ENCODE results near the gene TRMT44. TPM values are rescaled to one million over a fixed set of nuclear protein-coding genes. Genes with fewer than 3 reads are reported as not detected.

Gene TRMT44
- total RNA-seq, 1 donor from 2014 or later: 9.2 TPM

- no peak for DNase-seq (ENCODE audit: missing footprints)
- intact Hi-C loops (cut with DNase I): no loop called here
- no peak for ATAC-seq
Observed at GRCh38 chr4:8422327-8422726, 18.2 kb upstream of the TRMT44 start.

DNA sequence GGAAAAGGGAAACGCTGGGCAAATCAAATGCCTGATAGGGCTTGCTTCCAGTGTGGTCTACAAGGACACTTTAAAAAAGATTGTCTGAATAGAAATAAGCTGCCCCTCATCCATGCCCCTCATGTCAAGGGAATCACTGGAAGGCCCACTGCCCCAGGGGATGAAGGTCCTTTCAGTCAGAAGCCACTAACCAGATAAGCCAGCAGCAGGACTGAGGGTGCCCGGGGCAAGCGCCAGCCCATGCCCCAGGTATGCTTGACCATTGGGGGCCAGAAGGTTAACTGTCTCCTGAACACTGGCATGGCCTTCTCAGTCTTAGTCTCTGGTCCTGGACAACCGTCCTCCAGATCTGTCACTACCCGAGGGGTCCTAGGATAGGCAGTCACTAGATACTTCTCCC, 17.8 kb upstream of the TRMT44 start:
- ATAC-seq: no peak
- DNase-seq (ENCODE audit: missing footprints): no peak
- intact Hi-C loops (cut with DNase I): no loop called here

GRCh38 chr4:8427262-8427661, 13.3 kb upstream of the TRMT44 start:
- no peak for ATAC-seq
- DNase-seq (ENCODE audit: missing footprints): no peak
- intact Hi-C loops (cut with DNase I): no loop called here

GRCh38 chr4:8427761-8428287, 12.8 kb upstream of the TRMT44 start:
- DNase-seq (ENCODE audit: missing footprints): no peak
- ATAC-seq: peak; percentile 62
- intact Hi-C loops (cut with DNase I): no loop called here

DNA sequence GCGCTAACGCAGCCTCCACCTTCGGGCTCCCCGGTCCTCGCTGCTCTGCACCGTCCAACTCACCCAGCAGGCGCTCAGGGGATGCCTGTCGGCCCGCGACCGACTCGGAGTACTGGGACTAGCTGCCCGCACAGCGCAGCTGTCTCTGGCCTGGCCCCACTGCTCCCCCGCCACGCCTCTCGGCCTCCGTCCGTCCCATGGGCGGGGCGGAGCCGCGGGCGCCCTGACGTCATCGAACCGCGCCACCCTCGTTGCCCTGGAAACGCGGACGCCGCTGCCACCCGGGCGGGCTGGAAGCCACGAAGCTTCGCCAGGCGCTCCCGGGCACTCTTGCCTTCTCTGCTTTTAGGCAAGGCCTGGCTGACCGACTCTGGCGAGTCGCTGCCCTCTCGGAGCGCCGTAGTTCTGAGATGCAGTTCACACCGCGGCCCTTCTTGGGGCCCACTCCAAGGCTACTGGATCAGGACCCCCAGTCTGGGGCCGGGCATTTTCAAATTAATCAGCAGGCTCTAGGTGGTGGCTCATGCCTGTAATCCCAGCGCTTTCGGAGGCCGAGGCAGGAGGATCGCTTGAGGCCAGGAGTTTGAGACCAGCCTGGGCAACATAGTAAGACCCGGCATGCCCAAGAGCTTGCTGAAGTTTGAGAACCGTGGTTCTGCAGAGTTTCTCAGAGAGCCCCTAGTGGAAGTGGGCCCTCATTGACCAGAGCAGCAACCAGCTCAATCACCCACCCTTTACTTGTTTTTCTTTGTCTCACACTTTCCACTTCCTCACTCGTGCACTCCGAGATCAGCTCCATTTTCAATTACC, 12.1 kb upstream of the TRMT44 start:
- peak; percentile 94 for DNase-seq (ENCODE audit: missing footprints)
- intact Hi-C loops (cut with DNase I): no loop called here
- peak; percentile 97 for ATAC-seq

DNA sequence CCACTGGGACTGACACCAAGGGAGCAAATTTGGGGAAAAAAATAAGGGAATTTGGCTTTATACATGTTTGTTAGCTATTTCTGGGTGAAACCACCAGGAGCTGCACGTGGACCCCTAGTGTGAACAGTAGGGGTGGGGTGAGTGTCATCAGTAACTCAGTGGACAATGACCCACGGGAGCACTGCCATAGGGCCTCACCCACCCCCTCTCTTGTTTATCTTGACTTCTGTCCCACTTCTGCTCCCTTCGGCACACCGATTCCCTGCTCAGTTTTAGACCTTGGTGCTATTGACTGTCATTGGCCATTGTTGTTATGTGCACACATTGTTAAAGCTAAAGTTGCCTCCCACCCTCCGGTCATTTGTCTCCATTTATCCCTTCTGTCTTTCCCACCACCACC, 9.0 kb upstream of the TRMT44 start:
- DNase-seq (ENCODE audit: missing footprints) (no peak), ATAC-seq (no peak)
- intact Hi-C loops (cut with DNase I): no loop called here

DNA sequence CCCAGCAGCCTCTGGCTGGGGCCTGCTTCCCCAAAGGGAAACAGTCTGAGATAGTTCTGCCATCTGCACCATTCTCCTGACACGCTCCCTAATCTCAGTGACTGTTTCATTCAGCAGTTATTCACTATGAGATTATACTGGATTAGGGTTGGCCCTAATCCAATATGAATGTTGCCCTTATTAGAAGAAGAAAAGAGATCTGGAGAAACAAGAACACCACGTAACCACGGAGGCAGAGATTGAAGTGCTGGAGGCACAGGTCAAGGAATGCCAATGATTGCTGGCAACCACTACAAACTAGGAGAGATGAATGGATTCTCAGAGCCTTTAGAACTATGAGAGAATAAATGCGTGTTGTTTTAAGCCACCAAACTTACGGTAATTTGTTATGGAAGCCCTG, 7.4 kb upstream of the TRMT44 start:
- intact Hi-C loops (cut with DNase I): no loop called here
- no peak for DNase-seq (ENCODE audit: missing footprints)
- no peak for ATAC-seq

DNA sequence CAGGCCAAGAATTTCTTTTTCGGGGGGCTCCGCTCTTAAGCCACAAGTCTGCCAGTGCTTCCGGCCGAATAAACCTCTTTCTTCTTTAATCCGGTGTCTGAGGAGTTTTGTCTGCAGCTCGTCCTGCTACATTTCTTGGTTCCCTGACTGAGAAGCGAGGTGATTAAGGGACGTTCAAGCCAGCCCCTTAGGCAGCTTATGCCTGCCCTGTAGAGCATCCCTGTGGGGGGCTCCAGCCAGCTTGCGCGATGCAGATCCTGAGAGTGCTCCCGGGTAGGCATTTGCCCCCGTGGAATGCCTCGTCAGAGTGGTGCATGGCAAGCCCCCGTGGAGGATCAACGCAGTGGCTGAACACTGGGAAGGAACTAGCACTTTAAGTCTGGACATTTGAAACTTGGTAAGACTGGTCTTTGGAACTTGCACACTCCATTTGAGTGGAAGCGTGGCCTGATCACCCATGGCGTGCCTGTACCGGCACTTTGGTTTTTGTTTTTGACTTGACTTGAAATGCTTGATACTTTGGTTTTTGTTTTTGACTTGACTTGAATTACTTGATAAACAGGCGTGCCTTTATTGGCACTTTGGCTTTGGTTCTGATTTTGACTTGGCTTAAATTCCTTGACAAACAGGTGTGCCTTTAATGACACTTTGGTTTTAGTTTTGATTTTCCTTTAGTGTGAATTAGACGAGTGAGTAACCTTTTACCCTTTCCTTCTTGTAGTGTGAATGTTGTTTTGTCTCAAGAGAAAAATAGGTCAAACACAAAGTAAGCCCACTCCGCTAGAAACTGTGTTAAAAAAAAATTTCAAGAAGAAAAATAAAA, 6.1 kb upstream of the TRMT44 start:
- intact Hi-C loops (cut with DNase I): no loop called here
- no peak for DNase-seq (ENCODE audit: missing footprints)

GRCh38 chr4:8435656-8436121, 4.9 kb upstream of the TRMT44 start:
- intact Hi-C loops (cut with DNase I): no loop called here
- DNase-seq (ENCODE audit: missing footprints) (no peak), ATAC-seq (no peak)

More for the DNA sequence above, 6.1 kb upstream of the TRMT44 start:
- no peak for ATAC-seq

- no peak for ATAC-seq
- DNase-seq (ENCODE audit: missing footprints): no peak
Observed at GRCh38 chr4:8437281-8437680, 3.3 kb upstream of the TRMT44 start.

GRCh38 chr4:8438743-8439142, 1.8 kb upstream of the TRMT44 start:
- ATAC-seq: no peak
- no peak for DNase-seq (ENCODE audit: missing footprints)
- intact Hi-C loops (cut with DNase I): no loop called here

More at GRCh38 chr4:8437281-8437680, 3.3 kb upstream of the TRMT44 start:
- intact Hi-C loops (cut with DNase I): no loop called here

GRCh38 chr4:8439168-8439567, 1.4 kb upstream of the TRMT44 start:
- ATAC-seq (no peak), DNase-seq (ENCODE audit: missing footprints) (no peak)
- intact Hi-C loops (cut with DNase I): no loop called here

DNA sequence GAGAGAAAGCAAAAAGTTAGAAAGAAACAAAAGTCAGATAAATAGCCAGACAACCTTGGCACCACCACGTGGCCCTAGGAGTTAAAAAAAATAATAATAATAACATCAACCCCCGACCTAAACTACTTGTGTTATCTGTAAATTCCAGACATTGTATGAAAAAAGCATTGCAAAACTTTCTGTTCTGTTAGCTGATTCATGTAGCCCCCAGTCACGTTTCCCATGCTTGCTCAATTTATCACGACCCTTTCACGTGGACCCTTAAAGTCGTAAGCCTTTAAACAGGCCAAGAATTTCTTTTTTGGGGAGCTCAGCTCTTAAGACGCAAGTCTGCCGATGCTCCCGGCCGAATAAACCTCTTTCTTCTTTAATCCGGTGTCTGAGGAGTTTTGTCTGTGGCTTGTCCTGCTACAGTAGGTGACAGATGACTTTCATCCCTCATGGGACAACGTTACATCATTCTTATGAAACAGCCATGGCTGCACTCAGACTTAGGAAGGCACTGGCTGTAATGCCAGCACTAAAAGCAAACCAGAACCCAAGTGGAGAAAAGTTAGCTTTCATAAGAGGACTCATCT, 574 bp upstream of the TRMT44 start:
- intact Hi-C loops (cut with DNase I): no loop called here

DNA sequence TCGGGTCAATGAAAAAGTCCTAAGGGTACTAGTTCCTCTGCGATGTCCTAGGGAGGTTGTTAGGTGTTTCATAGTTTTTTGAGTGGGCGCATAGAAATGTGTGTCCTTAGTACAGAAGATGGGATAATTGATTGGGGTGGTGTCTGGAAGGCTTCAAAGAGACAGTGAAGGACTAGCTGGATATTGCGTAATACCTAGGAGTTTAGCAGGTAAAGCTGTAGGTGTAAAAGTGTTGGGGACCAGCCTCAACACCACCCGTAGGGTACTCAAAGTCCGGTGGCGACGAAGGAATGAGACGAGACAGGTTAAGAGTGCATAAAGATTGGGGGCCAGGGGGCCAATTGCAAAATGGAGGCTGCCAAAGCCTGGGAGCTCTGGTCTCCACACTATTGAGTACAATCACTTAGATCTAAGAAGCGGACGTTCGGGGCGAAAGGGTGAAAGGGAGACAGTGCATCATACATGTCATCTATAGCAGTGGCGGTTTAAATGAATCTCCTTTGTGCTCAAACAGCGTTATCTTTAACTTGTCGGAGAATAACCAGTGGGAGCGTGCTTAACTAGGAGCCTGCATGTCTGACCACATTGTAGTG, 1.0 kb downstream of the TRMT44 start:
- ATAC-seq (no peak), DNase-seq (ENCODE audit: missing footprints) (no peak)
- intact Hi-C loops (cut with DNase I): no loop called here

More for the DNA sequence above, 574 bp upstream of the TRMT44 start:
- DNase-seq (ENCODE audit: missing footprints) (no peak), ATAC-seq (peak; percentile 54)

DNA sequence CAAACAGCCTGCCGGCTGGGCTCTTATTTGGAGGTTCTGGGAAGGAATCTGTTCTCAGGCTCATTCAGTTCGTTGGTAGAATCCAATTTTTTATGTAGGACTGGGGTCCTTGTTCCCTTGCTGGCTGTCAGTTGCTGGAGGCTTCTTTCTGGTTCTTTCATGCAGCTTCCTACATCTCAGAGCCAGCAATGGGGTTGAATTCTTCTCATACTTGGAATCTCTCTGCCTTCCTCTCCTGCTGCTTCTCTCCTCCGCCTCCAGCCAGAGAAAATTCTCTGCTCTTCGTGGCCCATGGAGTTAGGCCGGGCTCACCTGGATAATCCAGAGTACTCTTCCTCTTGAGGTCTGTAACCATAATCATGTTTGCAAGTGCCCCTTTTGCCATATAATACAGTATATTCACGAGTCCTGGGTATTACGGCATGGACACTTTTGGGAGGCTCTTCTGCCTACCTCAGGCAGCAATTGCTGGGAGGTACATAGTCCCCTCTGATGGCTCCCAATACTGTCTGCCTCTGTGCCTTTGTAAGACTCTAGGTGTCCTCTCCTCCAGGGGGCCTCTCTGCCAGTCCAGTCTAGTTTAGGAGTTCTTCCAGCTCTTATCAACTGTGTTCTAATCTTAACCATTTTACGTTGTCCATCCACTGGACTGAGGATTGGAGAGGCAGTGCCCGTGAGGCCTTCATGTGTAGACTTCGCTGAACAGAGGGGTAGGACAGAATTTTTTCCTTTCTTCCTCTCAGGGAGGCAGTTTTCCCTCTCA, 2.2 kb downstream of the TRMT44 start:
- no peak for ATAC-seq
- DNase-seq (ENCODE audit: missing footprints): no peak
- intact Hi-C loops (cut with DNase I): no loop called here

DNA sequence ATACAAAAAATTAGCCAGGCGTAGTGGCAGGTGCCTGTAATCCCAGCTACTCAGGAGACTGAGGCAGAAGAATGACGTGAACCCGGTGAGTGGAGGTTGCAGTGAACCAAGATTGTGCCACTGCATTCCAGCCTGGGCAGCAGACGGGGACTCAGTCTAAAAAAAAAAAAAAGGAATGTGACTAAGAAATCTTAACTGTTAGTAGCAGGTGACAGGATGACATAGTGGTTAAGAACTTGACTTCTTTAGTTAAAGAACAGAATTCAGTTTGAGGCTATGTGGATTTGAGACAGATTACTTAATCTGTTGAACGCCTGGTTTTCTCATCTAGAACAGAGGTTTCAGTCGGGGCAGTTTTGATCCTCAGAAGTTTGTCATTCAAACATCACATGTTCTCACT, 3.2 kb downstream of the TRMT44 start:
- ATAC-seq: no peak
- intact Hi-C loops (cut with DNase I): no loop called here
- no peak for DNase-seq (ENCODE audit: missing footprints)

GRCh38 chr4:8446122-8446521, 5.5 kb downstream of the TRMT44 start:
- ATAC-seq (no peak), DNase-seq (ENCODE audit: missing footprints) (no peak)
- intact Hi-C loops (cut with DNase I): no loop called here

DNA sequence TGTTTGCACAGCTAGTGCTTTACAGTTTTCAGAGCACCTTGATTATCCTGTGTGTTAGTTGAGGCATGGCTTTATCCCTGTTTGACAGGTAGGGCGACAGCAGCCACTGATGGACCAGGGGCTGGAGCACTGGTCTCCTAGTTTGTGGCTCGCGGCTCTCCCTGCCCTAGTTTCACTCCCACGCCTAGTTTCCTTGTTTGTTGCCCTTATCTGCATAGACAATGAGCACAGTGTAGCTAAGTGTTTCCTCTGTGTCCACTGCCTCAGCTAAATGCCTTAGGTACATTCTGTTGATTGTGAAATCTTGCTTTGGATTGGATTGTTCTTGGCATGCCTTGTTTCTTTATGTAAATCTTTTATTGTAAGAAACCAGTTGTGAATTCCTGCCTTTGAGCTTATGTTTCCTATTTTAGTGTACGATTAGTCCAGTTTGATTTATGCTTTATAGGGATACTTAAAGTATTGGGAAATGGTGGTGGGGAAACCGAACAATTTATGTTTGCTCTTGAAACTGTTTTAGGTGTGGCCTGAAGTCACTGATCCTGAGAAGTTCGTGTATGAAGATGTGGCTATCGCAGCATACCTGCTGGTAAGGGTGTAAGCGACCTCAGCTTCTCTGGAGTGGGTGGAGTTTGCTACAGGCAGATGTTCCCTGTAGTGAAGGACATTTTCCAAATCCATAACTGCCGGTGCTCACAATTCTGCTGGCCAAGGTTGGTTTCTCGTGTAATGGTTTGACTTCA, 11.0 kb downstream of the TRMT44 start:
- intact Hi-C loops (cut with DNase I): no loop called here
- DNase-seq (ENCODE audit: missing footprints): no peak
- ATAC-seq: no peak

All from Right ventricle myocardium inferior (tissue), 1 donor.